CD4-positive, alpha-beta T cell treated with Interleukin-4 for 4 hours (primary cell): ENCODE data around the gene UBTFL1.
"Not testable (repeated sequence)": the region's sequence is repeated elsewhere in the genome, so short reads cannot be mapped to it uniquely, and the experiment has no call there.

Experiments used
- DNase-seq: peaks from one replicate; pipeline ENCODE4 v3.0.0-alpha.2; 2020

UBTFL1 gene, protein sequence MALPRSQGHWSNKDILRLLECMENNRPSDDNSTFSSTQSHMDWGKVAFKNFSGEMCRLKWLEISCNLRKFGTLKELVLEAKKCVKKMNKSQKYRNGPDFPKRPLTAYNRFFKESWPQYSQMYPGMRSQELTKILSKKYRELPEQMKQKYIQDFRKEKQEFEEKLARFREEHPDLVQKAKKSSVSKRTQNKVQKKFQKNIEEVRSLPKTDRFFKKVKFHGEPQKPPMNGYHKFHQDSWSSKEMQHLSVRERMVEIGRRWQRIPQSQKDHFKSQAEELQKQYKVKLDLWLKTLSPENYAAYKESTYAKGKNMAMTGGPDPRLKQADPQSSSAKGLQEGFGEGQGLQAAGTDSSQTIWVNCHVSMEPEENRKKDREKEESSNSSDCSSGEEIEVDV

DNA sequence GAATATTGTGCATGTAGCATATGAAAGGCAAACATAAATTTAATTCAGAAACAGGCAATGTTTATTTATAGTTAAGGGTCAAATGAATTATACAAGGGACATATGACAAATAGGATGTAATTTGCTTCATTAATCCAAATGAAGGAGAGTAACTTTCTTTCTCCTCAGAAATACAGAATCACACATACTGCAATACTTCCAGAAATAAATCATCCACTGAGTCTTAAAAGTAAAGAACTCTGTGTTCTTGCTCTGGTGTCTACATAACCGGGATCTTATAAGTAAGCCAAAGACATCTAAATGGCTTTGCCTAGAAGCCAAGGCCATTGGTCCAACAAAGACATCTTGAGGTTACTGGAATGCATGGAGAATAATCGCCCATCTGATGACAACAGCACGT, at the start of gene UBTFL1:
UBTFL1 (plus strand) TSS at position 301 of the 400 bp plus-strand sequence; CDS start at position 301, 0 bp downstream.
- not testable (repeated sequence) for DNase-seq

DNA sequence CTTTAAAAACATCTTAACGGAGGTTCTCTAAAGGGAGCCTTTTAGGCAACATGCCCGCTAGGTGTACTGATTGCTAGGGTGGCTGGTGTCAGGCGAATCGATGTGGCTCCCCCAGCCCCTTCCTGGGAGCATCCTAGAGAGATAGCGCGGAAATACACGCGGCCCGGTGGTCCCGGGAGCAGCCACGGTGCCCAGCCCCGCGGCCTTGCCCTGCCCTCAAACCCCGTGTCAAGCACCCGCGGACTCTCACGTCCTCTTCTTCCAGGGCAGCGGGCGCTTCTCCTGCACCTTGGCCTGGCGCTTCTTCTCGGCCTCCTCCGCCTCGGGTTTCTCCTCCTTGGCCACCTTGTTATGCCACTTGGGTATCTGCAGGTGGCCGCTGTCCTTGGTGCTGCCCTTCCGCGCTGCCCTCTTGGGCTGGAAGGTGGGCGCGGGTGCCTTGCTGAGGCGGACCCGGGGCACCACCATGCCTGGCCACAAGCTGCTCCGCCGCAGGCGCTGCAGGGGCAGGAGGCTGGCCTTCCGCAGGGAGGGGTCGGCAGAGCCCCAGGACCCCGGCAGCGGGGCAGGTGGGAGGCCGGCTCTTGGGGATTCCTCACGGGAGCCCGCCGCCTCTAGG, 34.0 kb upstream of the UBTFL1 start:
- not testable (repeated sequence) for DNase-seq

DNA sequence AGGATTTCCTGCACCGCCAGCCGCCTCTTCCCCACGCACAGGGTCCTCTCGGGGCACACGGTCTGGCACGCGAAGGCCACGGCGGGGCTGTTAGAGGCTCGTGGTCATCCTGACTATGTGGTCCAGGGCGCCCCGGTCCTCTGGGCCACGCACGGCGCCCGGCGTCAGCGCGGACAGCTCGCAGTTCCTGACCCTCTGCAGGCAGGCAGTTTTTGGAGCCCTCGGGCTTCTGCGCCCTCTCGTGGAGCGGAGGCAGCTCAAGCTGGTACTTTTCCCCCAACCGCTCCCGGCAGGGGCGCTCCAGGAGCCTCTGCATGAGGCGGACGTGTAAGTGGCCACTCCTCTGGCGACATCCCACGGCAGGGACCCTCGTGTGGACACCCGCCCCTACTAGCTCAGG, 33.4 kb upstream of the UBTFL1 start:
- not testable (repeated sequence) for DNase-seq

DNA sequence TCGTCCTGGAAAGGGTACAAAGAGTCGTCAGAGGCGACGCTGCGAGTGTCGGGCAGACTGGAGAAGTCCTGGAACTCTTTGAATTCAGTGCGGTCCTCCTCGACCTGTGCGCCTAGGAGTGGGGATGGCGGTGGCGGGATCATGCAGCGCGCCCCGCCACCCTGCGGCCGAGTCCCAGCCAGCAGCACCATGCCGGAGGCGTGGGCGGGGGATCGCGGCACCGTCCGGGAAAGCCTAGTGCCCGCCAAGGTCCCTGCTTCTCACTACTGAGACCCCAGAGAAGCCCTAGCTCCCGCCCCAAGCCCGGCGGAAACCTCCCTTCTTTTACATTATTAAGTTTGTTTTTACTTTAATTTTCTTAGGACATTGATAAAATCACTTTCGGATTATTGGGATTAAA, 32.2 kb upstream of the UBTFL1 start:
- not testable (repeated sequence) for DNase-seq

DNA sequence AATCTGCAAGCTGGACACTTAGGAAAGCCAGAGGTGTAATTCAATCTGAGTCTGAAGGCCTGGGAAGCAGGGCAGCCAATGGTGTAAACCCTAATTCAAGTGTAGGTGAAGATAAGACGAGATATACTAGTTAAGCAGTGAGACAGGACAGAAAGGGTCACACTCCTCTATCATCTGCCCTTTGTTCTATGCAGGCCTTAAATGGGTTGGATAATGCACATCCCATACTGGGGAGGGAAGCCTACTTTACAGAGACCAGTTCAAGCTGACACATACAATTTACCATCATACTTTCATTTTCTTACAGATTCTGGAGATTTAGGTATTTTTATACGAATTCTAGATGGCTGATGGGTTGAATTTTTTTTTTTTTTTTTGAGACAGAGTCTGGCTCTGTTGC, 3.0 kb downstream of the UBTFL1 start:
- DNase-seq, result not testable (repeated sequence)

DNA sequence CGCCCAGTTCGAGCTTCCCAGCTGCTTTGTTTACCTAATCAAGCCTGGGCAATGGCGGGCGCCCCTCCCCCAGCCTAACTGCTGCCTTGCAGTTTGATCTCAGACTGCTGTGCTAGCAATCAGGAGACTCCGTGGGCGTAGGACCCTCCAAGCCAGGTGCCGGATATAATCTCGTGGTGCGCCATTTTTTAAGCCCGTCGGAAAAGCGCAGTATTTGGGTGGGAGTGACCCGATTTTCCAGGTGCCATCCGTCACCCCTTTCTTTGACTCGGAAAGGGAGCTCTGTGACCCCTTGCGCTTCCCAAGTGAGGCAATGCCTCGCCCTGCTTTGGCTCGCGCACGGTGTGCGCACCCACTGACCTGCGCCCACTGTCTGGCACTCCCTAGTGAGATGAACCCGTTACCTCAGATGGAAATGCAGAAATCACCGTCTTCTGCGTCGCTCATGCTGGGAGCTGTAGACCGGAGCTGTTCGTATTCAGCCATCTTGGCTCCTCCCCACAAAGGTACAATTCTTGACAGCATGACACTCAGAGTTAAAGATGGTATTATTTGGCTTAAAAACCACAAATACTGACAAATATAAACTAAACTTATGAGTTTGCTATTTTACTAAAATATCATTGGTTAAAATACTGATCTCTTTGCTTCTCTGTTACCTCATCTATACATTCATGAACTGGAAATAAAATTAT, 9.6 kb downstream of the UBTFL1 start:
- not testable (repeated sequence) for DNase-seq

DNA sequence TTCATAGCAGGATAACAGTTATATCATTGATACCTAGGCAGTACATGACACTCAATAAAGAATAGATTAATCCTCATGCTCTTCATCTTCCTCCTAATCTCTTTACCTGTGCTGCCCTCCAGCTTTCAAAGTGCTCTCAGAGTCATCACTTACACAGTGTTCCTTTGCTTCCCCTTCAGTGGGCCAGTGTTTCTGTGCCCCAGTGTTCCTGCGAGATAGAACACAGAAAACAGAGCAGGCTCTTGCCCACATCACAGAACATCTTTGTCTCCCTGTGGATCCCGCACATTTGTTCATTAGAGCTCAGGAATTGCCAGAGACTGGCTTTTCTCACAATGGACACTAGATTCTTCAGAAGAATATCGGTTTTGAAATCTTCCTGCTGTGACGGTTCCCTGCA, 12.5 kb downstream of the UBTFL1 start:
- not testable (repeated sequence) for DNase-seq

DNA sequence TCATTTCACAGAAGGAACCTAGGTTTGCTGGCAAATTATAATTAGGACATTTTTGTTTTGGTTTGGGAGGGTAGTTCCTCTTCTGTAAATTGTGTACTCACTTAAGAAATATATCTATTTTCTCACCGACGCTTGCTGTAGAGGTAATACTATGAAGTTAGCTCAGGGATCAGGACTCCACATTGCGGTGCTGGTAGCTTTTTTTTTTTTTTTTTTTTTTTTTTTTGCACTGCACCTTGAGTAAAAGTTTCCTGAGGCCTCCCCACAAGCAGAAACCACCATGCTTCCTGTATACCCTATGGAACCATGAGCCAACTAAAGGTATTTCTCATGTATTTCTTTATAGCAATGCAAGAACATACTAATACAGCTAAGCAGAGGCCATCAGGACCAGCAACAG, 14.7 kb downstream of the UBTFL1 start:
- DNase-seq, result no peak

DNA sequence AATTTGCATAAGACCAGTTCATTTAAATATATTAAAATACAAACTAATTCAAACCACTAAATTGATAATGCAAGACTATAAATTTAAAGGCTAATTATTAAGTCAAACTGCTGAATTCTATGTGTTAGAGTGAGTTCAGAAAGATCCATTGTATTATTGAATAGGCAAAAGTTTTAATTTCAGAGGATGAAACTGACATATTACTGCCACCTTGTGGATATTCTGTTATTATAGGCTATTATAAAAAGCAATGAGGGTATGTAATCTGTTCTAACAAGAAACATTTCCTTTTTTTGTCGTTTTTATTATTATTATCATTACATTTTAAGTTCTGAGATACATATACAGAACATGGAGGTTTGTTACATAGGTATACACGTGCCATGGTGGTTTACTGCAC, 27.8 kb downstream of the UBTFL1 start:
- DNase-seq, result no peak

DNA sequence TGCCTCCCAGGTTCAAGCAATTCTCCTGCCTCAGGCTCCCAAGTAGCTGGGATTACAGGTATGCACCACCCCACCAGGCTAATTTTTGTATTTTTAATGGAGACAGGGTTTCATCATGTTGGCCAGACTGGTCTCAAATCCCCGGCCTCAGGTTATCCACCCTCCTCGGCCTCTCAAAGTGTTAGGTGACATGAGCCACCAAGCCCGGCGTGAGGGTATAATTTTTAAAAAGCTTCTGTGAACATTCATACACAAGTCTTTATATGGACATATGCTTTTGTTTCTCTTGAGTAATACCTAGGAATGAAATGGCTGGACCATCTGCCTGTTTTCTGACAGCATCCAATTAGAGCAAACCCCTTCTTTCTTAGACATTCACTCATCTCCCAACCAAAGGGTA, 34.4 kb downstream of the UBTFL1 start:
- DNase-seq, result no peak

DNA sequence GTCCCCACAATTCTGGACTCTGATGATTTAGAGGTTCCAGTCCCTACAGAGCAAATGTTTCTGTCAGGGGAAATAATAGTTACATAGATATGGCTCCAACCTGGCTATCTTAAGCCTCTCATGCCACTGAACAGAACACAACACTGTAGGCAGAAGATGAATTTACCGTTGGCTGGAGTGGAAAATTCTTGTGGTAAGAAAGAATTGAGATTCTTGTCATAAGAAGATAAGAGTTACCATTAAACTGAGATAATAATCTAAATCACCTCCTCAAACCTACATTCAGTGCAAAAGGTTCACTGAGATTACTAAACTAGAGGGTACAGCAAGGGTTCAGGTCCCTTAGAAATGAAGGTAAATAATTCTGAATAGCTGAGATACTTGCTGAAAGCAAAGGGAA, 38.6 kb downstream of the UBTFL1 start:
- DNase-seq, result no peak

DNA sequence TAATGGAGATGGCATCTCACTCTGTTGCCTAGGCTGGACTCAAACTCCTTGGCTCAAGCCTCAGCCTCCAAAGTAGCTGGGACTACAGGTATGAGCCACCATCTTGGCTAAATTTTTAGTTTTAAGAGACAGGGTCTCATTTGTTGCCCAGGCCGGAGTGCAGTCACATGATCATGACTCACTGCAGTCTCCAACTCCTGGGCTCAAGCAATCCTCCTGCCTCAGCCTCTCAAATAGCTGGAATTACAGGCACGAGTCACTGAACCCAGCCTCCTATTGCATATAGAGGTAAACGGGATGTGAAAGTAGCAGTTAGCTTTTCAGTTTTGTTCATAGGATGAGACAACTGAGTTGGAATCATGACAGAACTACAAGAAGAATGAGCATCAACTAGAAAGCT, 39.2 kb downstream of the UBTFL1 start:
- DNase-seq, result no peak

DNA sequence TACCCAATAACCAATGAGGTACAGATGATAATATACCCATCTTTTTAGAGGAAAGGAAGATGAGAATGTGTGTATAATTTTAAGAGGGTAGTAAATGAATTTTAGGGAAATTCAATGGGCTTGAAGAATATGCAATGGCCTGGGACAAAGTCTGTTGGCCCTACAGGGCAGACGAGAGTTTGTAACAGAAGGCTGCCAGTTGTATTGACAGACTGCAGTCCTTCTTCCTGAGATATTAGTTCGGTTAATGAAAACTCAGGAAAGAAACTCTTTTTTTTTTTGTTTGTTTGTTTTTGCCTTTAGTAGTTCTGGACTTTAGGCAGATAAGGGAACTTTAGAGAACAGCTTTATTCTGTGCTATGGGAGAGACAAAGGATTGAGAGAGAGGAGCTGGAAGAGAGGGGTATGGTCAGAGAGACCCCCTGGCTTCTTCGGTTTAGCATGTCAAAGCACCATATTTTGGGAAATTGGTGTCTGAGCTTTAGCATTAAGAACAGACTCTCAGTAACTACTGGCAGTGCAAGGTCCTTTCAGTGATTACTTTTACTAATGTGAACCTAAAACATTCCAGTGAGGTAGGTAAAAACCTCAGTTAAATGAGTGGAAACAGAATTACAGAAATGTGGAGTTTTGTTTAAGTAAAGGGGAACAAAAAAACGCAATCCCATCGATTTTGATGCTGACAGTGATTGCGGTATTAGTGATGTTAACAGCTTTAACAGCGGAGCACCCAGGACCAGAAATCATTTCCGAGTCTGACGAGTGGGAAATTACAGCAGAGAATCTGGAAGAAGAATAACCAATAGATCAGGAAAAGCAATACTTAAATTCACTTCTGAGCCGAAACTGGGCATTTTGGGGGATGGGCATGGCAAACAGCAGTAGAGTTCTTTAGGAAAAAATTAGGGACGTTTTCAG, 48.1 kb downstream of the UBTFL1 start:
- no peak for DNase-seq

DNA sequence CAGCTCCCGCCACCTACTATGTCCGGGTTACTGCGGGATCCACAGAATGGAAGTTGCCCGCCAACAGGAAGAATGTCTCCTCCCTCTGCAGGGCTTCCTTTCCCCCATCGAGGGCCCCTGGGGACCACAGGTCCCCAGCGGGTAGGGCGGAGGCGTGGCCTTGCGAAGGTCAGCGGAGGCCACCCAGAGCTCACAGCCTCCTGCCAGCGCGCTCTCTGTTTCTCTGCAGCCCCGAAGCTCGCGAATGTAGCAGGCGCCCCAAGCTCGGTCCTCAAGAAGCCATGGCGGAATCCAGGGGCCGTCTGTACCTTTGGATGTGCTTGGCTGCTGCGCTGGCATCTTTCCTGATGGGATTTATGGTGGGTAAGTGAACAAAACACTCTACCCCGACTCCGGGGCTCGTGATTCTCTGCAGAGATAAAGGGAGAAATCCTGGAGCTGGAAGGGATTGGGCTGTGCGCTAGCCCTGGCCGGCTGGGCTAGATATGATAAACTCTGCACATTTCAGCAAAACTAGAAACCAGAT, 48.8 kb downstream of the UBTFL1 start, which contains the start of gene NAALAD2:
NAALAD2 (plus strand) TSS at position 186 of the 526 bp plus-strand sequence; CDS start at position 282, 96 bp downstream.
- DNase-seq, result no peak

DNA sequence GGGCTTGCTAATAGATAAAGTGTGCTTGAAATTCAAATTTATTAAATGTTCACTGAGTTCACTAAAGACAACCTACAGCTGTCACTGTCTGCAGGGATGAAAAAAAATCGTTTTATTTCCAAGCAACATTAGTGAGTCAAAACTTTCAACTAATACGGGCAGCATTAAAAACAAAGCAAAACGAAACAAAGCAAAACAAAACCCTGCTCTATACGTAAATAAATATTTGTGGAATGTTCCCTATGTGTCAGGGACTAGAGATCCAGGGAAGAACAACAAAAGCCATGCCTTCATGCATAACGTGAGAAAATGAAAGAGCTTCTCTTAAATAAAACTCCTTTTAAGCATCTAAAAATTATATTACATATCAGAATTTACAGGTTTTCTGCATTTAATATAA, 49.3 kb downstream of the UBTFL1 start:
- DNase-seq, result no peak
